Measurements from ENCODE around the gene SH3RF3. TPM values are rescaled to one million over a fixed set of nuclear protein-coding genes. Genes with fewer than 3 reads are reported as not detected.

SH3RF3 gene
- total RNA-seq, 1 donor from 2014 or later = 7.9 TPM

DNA sequence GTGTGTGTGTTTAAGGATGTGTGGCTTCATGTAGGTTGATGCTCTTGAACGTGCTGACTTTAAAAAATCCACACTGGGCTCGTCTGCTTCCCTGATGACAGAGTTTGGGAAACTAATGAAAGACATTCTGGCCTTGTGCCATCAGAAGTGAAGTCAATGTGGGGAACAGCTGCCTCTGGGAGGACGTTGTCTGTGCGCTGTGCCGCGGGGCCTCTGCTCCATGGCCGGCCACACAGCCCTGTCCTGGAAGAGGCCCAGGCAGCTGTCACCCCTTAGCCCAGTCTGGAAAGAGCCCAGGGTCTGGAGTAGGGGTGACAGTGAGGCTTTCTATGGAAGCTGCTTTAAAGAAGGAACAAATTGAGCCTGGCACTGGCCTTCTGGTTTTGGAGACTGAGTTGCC is 155.8 kb downstream of the SH3RF3 start:
- peak; percentile 69 for DNase-seq
- H3K4me3 ChIP-seq = no peak overlapping the region
- intact Hi-C loops (cut with micrococcal nuclease) = no loop called here
- H3K27me3 ChIP-seq (ENCODE audit: low read depth) = no peaks in the 10 kb centered on the region
- no peaks in the 10 kb centered on the region for H3K9me3 ChIP-seq (replicated peaks)
- H3K36me3 ChIP-seq = no peaks in the 10 kb centered on the region
- peaks cover 71% of the 10 kb centered on the region for H3K4me1 ChIP-seq
- TF ChIP-seq, protein P1, sequence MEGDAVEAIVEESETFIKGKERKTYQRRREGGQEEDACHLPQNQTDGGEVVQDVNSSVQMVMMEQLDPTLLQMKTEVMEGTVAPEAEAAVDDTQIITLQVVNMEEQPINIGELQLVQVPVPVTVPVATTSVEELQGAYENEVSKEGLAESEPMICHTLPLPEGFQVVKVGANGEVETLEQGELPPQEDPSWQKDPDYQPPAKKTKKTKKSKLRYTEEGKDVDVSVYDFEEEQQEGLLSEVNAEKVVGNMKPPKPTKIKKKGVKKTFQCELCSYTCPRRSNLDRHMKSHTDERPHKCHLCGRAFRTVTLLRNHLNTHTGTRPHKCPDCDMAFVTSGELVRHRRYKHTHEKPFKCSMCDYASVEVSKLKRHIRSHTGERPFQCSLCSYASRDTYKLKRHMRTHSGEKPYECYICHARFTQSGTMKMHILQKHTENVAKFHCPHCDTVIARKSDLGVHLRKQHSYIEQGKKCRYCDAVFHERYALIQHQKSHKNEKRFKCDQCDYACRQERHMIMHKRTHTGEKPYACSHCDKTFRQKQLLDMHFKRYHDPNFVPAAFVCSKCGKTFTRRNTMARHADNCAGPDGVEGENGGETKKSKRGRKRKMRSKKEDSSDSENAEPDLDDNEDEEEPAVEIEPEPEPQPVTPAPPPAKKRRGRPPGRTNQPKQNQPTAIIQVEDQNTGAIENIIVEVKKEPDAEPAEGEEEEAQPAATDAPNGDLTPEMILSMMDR (IDR thresholded peaks at IDR 0.05; ENCODE audit: borderline replicate concordance) = no peak
- H3K27ac ChIP-seq (replicated peaks) = peak overlapping the region; percentile 41

DNA sequence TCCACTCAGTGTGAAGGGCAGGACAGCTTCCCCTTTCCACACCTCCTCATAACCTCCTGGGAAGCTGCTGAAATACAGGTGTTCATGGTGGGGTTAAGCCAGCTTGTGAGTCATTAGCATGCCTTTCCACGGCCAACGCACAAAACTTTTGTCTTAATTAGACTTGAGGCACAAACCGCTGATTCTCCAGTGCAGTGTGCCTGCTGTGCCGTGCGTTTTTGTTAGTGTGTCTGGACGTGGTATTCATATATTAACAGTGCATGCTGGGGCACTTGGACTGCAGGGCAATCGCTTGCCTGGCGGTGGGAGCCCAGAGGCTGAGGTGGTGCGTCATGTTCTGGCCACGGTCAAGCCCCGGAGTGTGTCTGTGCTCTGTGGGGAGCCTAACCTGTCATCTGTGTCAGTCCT is 156.2 kb downstream of the SH3RF3 start:
- Histone ChIP-seq H3K27me3 (ENCODE audit: low read depth) (no peaks in the 10 kb centered on the region), H3K4me3 (no peak overlapping the region), H3K4me1 (peaks cover 67% of the 10 kb centered on the region), H3K27ac (replicated peaks) (peak overlapping the region; percentile 41), H3K9me3 (replicated peaks) (no peaks in the 10 kb centered on the region), H3K36me3 (no peaks in the 10 kb centered on the region)
- DNase-seq = no peak
- intact Hi-C loops (cut with micrococcal nuclease) = no loop called here
- TF ChIP-seq, protein P1 (IDR thresholded peaks at IDR 0.05; ENCODE audit: borderline replicate concordance) = no peak

DNA sequence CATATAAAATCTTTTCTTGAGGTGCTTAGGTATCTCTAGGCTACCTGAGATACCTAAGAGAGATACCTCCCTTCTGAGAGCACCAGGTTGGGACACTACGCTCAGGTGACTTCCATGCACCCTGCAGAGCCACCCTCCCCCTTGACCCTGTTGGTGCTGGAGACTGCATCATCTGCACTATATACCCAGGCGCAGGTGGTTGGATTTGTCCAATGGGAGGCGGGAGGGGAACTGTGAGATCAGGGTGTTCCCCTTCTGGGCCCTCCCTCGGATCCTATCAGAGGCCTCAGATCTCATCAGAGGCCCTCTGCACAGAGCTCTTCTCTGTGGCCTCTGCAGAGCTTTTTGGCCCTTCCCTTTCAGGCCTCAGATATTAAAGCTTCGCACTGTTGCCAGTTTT is 158.4 kb downstream of the SH3RF3 start:
- no peak overlapping the region for H3K27ac ChIP-seq (replicated peaks)
- H3K36me3 ChIP-seq = no peaks in the 10 kb centered on the region
- no peaks in the 10 kb centered on the region for H3K27me3 ChIP-seq (ENCODE audit: low read depth)
- H3K4me3 ChIP-seq = no peak overlapping the region
- intact Hi-C loops (cut with micrococcal nuclease) = no loop called here
- H3K4me1 ChIP-seq = peaks cover 67% of the 10 kb centered on the region
- DNase-seq = no peak
- TF ChIP-seq, protein P1 (IDR thresholded peaks at IDR 0.05; ENCODE audit: borderline replicate concordance) = no peak
- no peaks in the 10 kb centered on the region for H3K9me3 ChIP-seq (replicated peaks)

DNA sequence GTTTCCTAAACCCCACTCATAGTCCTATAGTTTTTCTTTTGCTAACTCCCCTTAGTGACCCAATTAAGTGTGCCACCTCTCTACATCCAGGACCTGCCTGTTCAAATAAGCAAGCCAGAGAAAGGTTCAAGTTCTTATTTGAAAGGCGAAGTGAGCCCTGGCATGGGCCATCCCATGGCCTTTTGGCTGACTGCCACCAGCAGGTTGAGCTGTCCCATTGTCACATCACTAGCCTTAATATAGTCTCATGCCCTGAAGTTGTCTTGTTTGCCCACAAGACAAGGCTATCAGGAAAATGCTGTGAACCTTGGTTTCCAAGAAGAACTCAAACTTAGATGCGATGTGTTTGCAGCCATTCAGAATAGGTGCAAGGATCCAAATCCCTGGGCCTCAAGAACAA is 158.8 kb downstream of the SH3RF3 start:
- intact Hi-C loops (cut with micrococcal nuclease) = no loop called here
- no peaks in the 10 kb centered on the region for H3K27me3 ChIP-seq (ENCODE audit: low read depth)
- H3K4me3 ChIP-seq = no peak overlapping the region
- DNase-seq = no peak
- H3K27ac ChIP-seq (replicated peaks) = no peak overlapping the region
- TF ChIP-seq, protein P1 (IDR thresholded peaks at IDR 0.05; ENCODE audit: borderline replicate concordance) = no peak
- H3K9me3 ChIP-seq (replicated peaks) = no peaks in the 10 kb centered on the region
- H3K36me3 ChIP-seq = no peaks in the 10 kb centered on the region
- H3K4me1 ChIP-seq = peaks cover 67% of the 10 kb centered on the region

DNA sequence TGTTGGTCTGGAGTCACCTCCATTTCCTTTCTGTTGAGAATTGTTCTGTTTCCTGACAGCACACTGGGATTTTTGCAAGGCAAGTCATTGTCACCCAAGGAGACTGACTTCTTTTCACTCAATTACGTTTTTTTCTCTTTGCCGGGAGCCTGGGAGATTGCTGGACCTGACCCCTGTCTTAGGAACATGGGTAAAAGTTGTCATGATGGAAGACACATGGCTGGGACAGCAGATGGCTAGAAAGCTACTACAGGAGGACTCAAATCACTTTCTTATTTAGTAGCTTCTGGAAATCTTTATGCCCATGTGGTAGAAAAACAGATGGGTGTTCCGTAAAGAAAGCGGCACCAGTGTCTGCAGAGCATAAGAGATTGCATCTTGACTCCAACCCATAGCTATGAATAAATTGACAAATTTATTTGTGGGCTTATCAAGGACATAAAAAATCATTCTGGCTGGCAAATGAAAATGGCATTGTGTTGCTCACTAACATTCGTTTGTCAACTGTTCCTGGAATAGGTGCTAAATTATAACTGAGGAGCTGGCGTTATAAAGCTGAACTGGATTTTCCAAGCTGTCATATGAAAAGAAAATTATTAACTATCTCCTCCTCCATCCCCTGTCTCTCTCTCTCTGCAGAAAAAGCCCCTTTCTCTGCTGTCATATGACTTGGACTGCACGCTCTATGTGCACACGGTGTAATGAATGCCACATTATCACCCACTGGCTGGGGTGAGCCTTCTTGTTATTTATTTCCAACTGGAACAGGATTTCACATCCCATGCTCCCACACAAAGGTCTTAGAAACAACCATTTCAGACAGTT is 159.8 kb downstream of the SH3RF3 start:
- Histone ChIP-seq H3K9me3 (replicated peaks) (no peaks in the 10 kb centered on the region), H3K27ac (replicated peaks) (no peak overlapping the region), H3K27me3 (ENCODE audit: low read depth) (no peaks in the 10 kb centered on the region), H3K4me1 (peaks cover 64% of the 10 kb centered on the region), H3K4me3 (no peak overlapping the region), H3K36me3 (no peaks in the 10 kb centered on the region)
- TF ChIP-seq, protein P1 (IDR thresholded peaks at IDR 0.05; ENCODE audit: borderline replicate concordance) = no peak
- no peak for DNase-seq
- intact Hi-C loops (cut with micrococcal nuclease) = no loop called here

Data from left ventricle myocardium inferior (tissue), 1 donor.